Large intestine (tissue), 3 donors: ENCODE results near the gene KIAA1958. TPM values are rescaled to one million over a fixed set of nuclear protein-coding genes. Genes with fewer than 3 reads are reported as not detected.

Experiments
- DNase-seq, 2 donors: peaks; one replicate each; pipeline versions ENCODE4 v3.0.0 to v3.0.0-alpha.2; 2013
- H3K27ac ChIP-seq: one replicate; pipeline ENCODE4 v1.5.1; 2013; ENCODE audit warnings: low read length
- H3K27me3 ChIP-seq: 2 replicates; pipeline ENCODE4 v1.6.1; 2013; ENCODE audit warnings: low read length; ENCODE audit not compliant: control insufficient read depth, insufficient read depth
- H3K36me3 ChIP-seq: 2 replicates; pipeline ENCODE4 v1.6.1; 2013; ENCODE audit warnings: low read length; ENCODE audit not compliant: control insufficient read depth, insufficient read depth
- H3K4me1 ChIP-seq: one replicate; pipeline ENCODE4 v1.6.1; 2013; ENCODE audit warnings: low read length; ENCODE audit not compliant: control insufficient read depth, insufficient read depth
- H3K4me3 ChIP-seq: one replicate; pipeline ENCODE4 v1.5.1; 2013; ENCODE audit warnings: low read length
- H3K9me3 ChIP-seq: one replicate; pipeline ENCODE4 v1.6.1; 2013; ENCODE audit warnings: mild to moderate bottlenecking, low read depth, low read length, moderate library complexity; ENCODE audit not compliant: control insufficient read depth
- WGBS: methylation state at CpG from one replicate; pipeline ENCODE4 v1.1.5; 2013; ENCODE audit warnings: low lambda C conversion rate; ENCODE audit not compliant: insufficient coverage; 5-methylcytosine and 5-hydroxymethylcytosine counted together
- polyA plus RNA-seq: library from polyadenylated mRNA; unstranded; fragments of 120-200 nt; gene quantifications from one replicate; pipeline ENCODE4 v1.2.1, GENCODE V29; 2013

KIAA1958 gene
- polyA plus RNA-seq, 1 donor = 8.9 TPM

GRCh38 chr9:112552229-112553056, 65.8 kb downstream of the KIAA1958 start:
- H3K27me3 ChIP-seq = no peaks in the 10 kb centered on the region

GRCh38 chr9:112553256-112553826, 66.7 kb downstream of the KIAA1958 start:
- peaks cover 31% of the 10 kb centered on the region for H3K4me1 ChIP-seq
- H3K27ac ChIP-seq = no peak overlapping the region
- no CpG with 5 or more reads among the region's 2 CpGs for whole genome bisulfite sequencing

More at GRCh38 chr9:112552229-112553056, 65.8 kb downstream of the KIAA1958 start:
- Histone ChIP-seq H3K9me3 (no peaks in the 10 kb centered on the region), H3K27ac (no peak overlapping the region), H3K4me1 (peaks cover 36% of the 10 kb centered on the region), H3K4me3 (no peak overlapping the region), H3K36me3 (no peaks in the 10 kb centered on the region)
- no peak for DNase-seq
- 82% methylated on average over 4 of the region's 9 CpGs for WGBS

GRCh38 chr9:112554516-112554915, 67.9 kb downstream of the KIAA1958 start:
- H3K27ac ChIP-seq = peak overlapping the region; percentile 88
- WGBS = no CpG with 5 or more reads among the region's 1 CpG
- H3K36me3 ChIP-seq = no peaks in the 10 kb centered on the region

More at GRCh38 chr9:112553256-112553826, 66.7 kb downstream of the KIAA1958 start:
- DNase-seq = no peak
- Histone ChIP-seq H3K9me3 (no peaks in the 10 kb centered on the region), H3K36me3 (no peaks in the 10 kb centered on the region), H3K4me3 (no peak overlapping the region), H3K27me3 (no peaks in the 10 kb centered on the region)

GRCh38 chr9:112555101-112555643, 68.5 kb downstream of the KIAA1958 start:
- no CpG with 5 or more reads among the region's 3 CpGs for WGBS
- Histone ChIP-seq H3K9me3 (no peaks in the 10 kb centered on the region), H3K36me3 (no peaks in the 10 kb centered on the region), H3K27ac (peak overlapping the region; percentile 88), H3K27me3 (no peaks in the 10 kb centered on the region), H3K4me1 (peaks cover 28% of the 10 kb centered on the region), H3K4me3 (no peak overlapping the region)
- DNase-seq = peak in 1 of 2 donors; percentile 53

More at GRCh38 chr9:112554516-112554915, 67.9 kb downstream of the KIAA1958 start:
- Histone ChIP-seq H3K9me3 (no peaks in the 10 kb centered on the region), H3K4me3 (no peak overlapping the region), H3K4me1 (peaks cover 31% of the 10 kb centered on the region), H3K27me3 (no peaks in the 10 kb centered on the region)
- no peak for DNase-seq

GRCh38 chr9:112555844-112556482, 69.3 kb downstream of the KIAA1958 start:
- H3K27me3 ChIP-seq = no peaks in the 10 kb centered on the region
- peaks cover 24% of the 10 kb centered on the region for H3K4me1 ChIP-seq
- no peaks in the 10 kb centered on the region for H3K9me3 ChIP-seq
- no peaks in the 10 kb centered on the region for H3K36me3 ChIP-seq
- peak; percentile 90 to 92 for DNase-seq
- no peak overlapping the region for H3K4me3 ChIP-seq
- H3K27ac ChIP-seq = peak overlapping the region; percentile 88
- WGBS = 20% methylated on average over 1 of the region's 9 CpGs

GRCh38 chr9:112556497-112557442, 70.1 kb downstream of the KIAA1958 start:
- Histone ChIP-seq H3K27me3 (no peaks in the 10 kb centered on the region), H3K4me3 (no peak overlapping the region), H3K9me3 (no peaks in the 10 kb centered on the region), H3K27ac (peak overlapping the region; percentile 88), H3K36me3 (no peaks in the 10 kb centered on the region), H3K4me1 (peaks cover 24% of the 10 kb centered on the region)
- peak in 1 of 2 donors; percentile 48 for DNase-seq
- no CpG with 5 or more reads among the region's 6 CpGs for WGBS

- DNase-seq = no peak
- no CpG with 5 or more reads among the region's 1 CpG for WGBS
- Histone ChIP-seq H3K36me3 (no peaks in the 10 kb centered on the region), H3K27ac (no peak overlapping the region), H3K4me3 (no peak overlapping the region), H3K4me1 (peaks cover 24% of the 10 kb centered on the region), H3K9me3 (no peaks in the 10 kb centered on the region), H3K27me3 (no peaks in the 10 kb centered on the region)
Observed at GRCh38 chr9:112558476-112558875, 71.8 kb downstream of the KIAA1958 start.

- Histone ChIP-seq H3K27me3 (no peaks in the 10 kb centered on the region), H3K9me3 (no peaks in the 10 kb centered on the region), H3K4me3 (no peak overlapping the region), H3K4me1 (peaks cover 24% of the 10 kb centered on the region), H3K27ac (no peak overlapping the region), H3K36me3 (no peaks in the 10 kb centered on the region)
- no CpG with 5 or more reads among the region's 2 CpGs for WGBS
- DNase-seq = no peak
Observed at GRCh38 chr9:112558978-112559377, 72.4 kb downstream of the KIAA1958 start.

GRCh38 chr9:112559629-112560413, 73.2 kb downstream of the KIAA1958 start:
- WGBS = no CpG with 5 or more reads among the region's 5 CpGs
- Histone ChIP-seq H3K27ac (no peak overlapping the region), H3K4me3 (no peak overlapping the region), H3K27me3 (no peaks in the 10 kb centered on the region), H3K36me3 (no peaks in the 10 kb centered on the region), H3K9me3 (no peaks in the 10 kb centered on the region), H3K4me1 (peaks cover 24% of the 10 kb centered on the region)
- no peak for DNase-seq
